ENCODE results near the gene TMEM168.

Gene TMEM168

DNA sequence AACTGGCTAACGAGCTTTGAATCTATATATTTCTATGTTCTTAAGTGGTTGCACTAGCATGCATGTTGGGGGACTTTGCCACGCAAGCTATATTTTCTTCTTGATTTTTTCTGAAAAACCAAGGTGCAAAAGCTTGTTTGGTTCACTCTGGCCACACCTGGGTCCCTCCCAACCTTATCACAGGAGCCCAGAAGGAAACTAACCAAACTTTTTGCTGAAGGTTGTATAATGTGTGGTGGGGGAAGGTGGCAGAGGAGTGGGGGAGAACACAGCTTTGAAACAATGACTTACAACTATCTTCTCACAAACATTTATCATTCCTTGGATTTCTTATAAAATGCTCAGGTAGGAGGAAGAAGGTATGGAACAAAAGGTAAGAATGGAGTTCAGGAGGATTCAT lies 75.3 kb downstream of the TMEM168 start:
- no peak for DNase-seq (ENCODE audit: low read depth)
